Measurements from ENCODE around the gene FDX1. TPM values are rescaled to one million over a fixed set of nuclear protein-coding genes. Genes with fewer than 3 reads are reported as not detected.

FDX1 gene
- total and polyA plus RNA-seq, 2 of the 8 experiments (the other 6 are each of a cell fraction or from before 2014, with no cell fraction given): 3.7 to 9.6 TPM

GRCh38 chr11:110507328-110507727, 77.6 kb downstream of the FDX1 start:
- H3K36me3 ChIP-seq (ENCODE audit: control insufficient read depth in 2 of 4, insufficient read depth in 4 of 4, low read length in 3 of 4): no peaks in the 10 kb centered on the region; a peak in 1 of 8 replicates
- peak overlapping the region; percentile 26 for H4K91ac ChIP-seq (replicated peaks; ENCODE audit: insufficient read length, low read length)
- no peak overlapping the region for H2BK15ac ChIP-seq (ENCODE audit: low read length)
- H2AFZ ChIP-seq (ENCODE audit: low read length): 0 out of 2 replicates have a peak overlapping the region, but pooled peaks have one; percentile 11
- no peaks in the 10 kb centered on the region for H3K79me1 ChIP-seq (ENCODE audit: low read depth, low read length)
- H3K79me2 ChIP-seq (ENCODE audit: control insufficient read depth in 1 of 2, insufficient read depth in 2 of 2, low read length in 2 of 2): no peaks in the 10 kb centered on the region
- H4K20me1 ChIP-seq (replicated peaks in 1 of 2; ENCODE audit: control insufficient read depth in 1 of 2, insufficient read depth in 2 of 2, low read length in 2 of 2): no peaks in the 10 kb centered on the region
- H3K56ac ChIP-seq (replicated peaks; ENCODE audit: insufficient read length, low read depth, low read length): no peak overlapping the region
- H2BK120ac ChIP-seq (replicated peaks; ENCODE audit: low read depth, low read length): no peak overlapping the region
- H3K23ac ChIP-seq (ENCODE audit: insufficient read length): no peak overlapping the region
- no peak overlapping the region for H2BK5ac ChIP-seq (ENCODE audit: low read depth, low read length)
- 83% methylated on average over 5 of the region's 5 CpGs; no CpG with 5 or more reads in 1 of the 2 experiments for WGBS, 2 experiments (ENCODE audit: extremely low coverage in 1 of 2, insufficient coverage in 1 of 2, insufficient read length in 1 of 2, insufficient replicate concordance in 2 of 2, low coverage in 1 of 2, low lambda C conversion rate in 2 of 2, missing lambda C conversion rate in 1 of 2)
- H3K4me1 ChIP-seq (replicated peaks in 1 of 4; ENCODE audit: control insufficient read depth in 3 of 4, insufficient read depth in 4 of 4, low read length in 3 of 4): no peaks in the 10 kb centered on the region
- no peaks in the 10 kb centered on the region for H3K9me3 ChIP-seq (ENCODE audit: insufficient read depth in 2 of 2, low read depth in 1 of 2, low read length in 1 of 2)
- H3K4me2 ChIP-seq (ENCODE audit: insufficient read depth in 1 of 2, low read depth in 2 of 2, low read length in 2 of 2): no peak overlapping the region
- H2BK12ac ChIP-seq (ENCODE audit: low read depth, low read length): no peak overlapping the region
- 0 out of 2 replicates have a peak overlapping the region, but pooled peaks have one; percentile 48 for H3K18ac ChIP-seq (ENCODE audit: extremely low read depth, low read length)
- H3K23me2 ChIP-seq (ENCODE audit: low read depth, low read length): no peaks in the 10 kb centered on the region; the same call in 1 of the 2 replicates
- H3K4me3 ChIP-seq (ENCODE audit: extremely low read depth in 1 of 4, insufficient read depth in 2 of 4, low read depth in 3 of 4, low read length in 4 of 4): no peak overlapping the region
- H3K9ac ChIP-seq (replicated peaks in 1 of 4; ENCODE audit: extremely low read depth in 1 of 4, low read depth in 3 of 4, low read length in 3 of 4): no peak overlapping the region; a peak in 1 of 7 replicates
- no peak overlapping the region for H4K8ac ChIP-seq (ENCODE audit: extremely low read depth, insufficient read depth, low read length)
- ChIA-PET POLR2A (ENCODE audit: partially characterized antibody) (no interaction called here), CTCF (ENCODE audit: partially characterized antibody) (interaction anchor here (1.0 to 2.2 kb wide), 2 partner anchors 14 to 29 kb away, joined by 3 to 10 read pairs; no protein-coding TSS in a partner anchor)
- FAIRE-seq: no peak
- H2AK5ac ChIP-seq (ENCODE audit: low read depth, low read length): no peak overlapping the region
- H2BK20ac ChIP-seq (ENCODE audit: low read length): no peak overlapping the region
- H4K5ac ChIP-seq (ENCODE audit: insufficient read length, low read depth, low read length): no peak overlapping the region
- H3K27ac ChIP-seq (ENCODE audit: low read depth, low read length): no peak overlapping the region
- DNase-seq (ENCODE audit: low read depth in 1 of 2, low spot score in 2 of 2): no peak
- no peaks in the 10 kb centered on the region for H3K27me3 ChIP-seq (replicated peaks in 1 of 4; ENCODE audit: control insufficient read depth in 3 of 4, extremely low read depth in 1 of 4, insufficient read depth in 3 of 4, low read length in 3 of 4)
- no peak overlapping the region for H3K14ac ChIP-seq (ENCODE audit: insufficient read length)
- no peak overlapping the region for H3K4ac ChIP-seq (replicated peaks; ENCODE audit: insufficient read length, low read depth, low read length)
- TF ChIP-seq ATF2 (IDR thresholded peaks at IDR 0.05; ENCODE audit: low read length) (no peak), RBBP5 (IDR thresholded peaks at IDR 0.05; ENCODE audit: borderline replicate concordance, low read depth, low read length) (no peak), POU5F1 (IDR thresholded peaks at IDR 0.05; ENCODE audit: low read depth, low read length) (no peak), TBP (IDR thresholded peaks at IDR 0.05; ENCODE audit: low read depth, low read length) (no peak), ATF3 (IDR thresholded peaks at IDR 0.05; ENCODE audit: insufficient read depth, low read depth, low read length) (no peak), HDAC2 (IDR thresholded peaks at IDR 0.05; ENCODE audit: borderline replicate concordance in 1 of 2, low read depth in 2 of 2, low read length in 2 of 2) (no peak), EP300 (IDR thresholded peaks at IDR 0.05; ENCODE audit: borderline replicate concordance in 1 of 2, low read depth in 2 of 2, low read length in 2 of 2) (no peak), ASH2L (IDR thresholded peaks at IDR 0.05; ENCODE audit: low read length) (no peak), PHF8 (conservative IDR thresholded peaks at IDR 0.05; ENCODE audit: low read depth, low read length) (no peak), JUND (IDR thresholded peaks at IDR 0.05; ENCODE audit: low read length) (no peak)
